CD1c-positive myeloid dendritic cell (primary cell): ENCODE results near the gene STK32B.

Source experiments
- DNase-seq: peaks from one replicate; pipeline ENCODE4 v3.0.0-alpha.2; 2016; ENCODE audit errors: extremely low spot score

STK32B gene

DNA sequence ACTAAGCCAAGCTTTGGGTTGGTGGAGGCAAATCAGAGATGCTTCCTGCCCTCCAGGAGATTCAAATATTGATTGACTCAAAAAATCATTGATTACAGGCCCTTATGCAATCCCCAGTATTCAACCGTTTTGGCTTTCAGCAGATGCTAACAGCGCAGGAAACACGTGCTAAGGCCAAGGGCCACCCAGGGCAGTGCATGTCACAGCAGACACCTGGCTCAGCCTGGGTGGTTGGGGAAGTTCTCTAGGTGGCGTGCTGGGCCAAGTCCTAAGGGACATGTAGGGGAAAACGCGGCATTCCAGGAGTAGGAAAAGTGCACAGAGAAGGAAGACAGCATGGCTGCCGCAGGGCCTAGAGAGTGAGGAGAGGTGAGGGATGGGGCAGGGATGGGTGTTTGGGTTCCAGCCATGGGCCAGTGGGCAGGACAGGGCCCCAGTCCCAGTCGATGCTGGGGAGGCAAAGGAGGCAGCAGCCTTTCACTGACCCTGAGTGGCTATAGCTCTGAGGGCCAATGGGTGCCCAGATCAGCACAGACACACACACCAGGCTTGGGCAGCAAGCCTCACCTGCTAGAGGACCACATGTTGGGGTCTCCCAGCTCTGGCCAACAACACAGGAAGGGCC is 418.0 kb downstream of the STK32B start:
- DNase-seq = no peak

DNA sequence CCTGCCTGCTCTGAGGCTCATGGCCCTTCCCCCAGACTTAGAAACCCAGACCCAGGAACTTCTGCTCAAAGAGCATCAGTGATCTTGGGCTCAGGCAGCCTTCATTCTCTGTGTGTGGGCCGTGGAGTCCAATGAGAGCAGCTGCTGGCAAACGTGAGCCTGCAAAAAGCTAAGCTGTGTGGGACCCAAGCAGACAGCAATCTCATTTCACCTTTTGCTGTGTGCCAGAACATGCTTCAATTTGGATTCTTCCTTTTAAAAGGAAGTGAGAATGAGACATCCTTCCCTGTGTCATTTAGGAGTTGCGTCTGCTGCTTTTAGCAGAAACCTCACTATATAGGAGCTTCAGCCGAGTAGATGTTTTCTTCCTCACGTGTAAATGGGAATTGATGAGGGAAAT is 418.6 kb downstream of the STK32B start:
- no peak for DNase-seq

DNA sequence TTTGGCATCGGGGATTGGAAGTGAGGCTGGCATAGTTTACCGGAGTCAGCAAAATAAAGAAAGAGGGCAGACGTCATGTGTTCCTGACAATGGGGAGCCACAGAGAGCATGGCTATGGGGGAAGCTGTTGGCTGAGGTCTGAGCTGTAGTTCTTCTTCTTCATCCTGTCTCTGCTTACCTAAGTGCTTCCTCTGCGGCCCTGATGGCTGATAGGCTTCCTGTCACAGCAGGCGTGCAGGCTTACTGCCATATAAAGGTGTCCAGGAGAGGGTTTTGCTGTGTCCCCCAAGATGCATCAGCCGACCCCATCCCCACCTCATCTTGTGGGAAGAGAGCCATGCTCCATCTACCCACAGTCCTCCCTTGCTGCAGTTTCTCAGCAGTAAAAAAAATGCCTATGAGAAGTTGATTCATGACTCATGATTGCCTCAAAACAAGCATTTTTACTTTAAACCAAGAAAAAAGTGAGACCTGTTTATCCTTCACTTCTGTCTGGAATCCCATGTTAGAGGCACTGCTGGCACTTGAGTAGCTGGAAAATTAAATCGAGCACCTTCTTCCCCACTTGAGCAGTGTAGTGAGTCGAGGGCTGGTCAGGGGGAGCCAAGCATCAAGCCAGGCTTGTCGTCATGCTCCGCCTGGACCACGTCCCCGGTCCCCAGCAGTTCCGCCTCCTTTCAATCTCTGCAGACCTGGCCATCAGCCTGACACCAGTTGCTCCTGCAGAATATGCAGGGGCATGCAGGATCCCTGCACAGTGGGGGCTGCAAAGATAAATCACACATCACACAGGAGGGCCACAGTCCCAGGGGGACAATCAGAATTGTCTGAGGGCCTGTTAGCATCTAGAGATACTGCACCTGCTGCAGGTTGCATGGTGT is 419.3 kb downstream of the STK32B start:
- DNase-seq = no peak

DNA sequence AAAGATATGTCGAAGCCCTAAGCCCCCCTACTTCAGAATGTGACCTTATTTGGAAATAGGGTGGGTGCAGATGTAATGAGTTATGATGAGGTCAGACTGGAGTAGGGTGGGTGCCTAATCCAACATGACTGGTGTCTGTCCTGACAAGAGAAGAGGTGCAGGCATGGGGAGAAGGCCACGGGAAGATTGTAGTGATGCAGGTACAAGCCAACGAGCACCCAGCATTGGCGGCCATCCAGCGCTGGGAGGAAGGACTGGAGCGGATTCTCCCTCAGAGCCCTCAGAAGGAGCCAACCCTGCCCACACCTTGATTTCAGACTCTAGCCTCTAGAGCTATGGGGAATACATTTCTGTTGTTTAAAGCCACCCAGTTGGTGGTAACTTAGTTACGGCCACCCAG is 419.9 kb downstream of the STK32B start:
- DNase-seq = no peak

DNA sequence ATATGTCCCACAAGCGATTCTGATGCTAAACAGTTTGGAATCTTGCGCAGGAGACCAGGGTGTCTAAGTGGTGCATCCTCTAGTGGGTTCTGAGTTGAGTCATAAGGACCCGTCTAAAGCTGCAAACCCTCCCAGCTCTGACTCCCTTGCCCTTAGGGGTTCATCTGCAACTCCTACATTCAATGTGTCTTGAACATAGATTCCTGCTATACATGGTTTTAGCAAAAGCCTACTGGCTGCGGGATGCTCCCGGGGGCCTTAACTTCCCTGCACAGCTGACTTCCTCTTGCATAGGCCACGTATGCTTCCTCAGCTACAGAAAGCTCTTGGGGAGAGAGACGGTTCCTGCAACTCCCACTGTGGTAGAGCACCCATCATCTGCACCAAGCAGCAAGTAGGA is 420.4 kb downstream of the STK32B start:
- DNase-seq = no peak

DNA sequence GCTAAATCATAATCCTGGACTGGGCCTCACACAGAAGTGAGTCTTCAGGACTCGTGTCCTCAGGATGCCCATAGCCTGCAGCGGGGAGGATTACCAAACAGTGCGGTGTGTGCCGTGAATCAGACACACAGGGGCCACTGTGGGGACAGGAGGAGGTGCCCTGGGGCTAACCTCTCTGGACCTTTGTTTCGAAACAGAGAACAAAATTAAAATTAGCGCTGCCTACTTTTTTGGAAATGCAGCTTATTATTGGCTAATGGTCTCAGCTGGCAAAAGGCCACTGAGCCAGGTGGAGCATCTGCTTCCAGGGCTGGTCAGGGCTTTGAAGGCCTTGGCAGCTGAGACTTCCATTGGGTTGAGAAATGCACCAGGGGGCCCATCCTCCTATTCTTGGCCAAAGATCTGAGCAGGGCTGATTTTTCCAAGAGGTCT is 420.9 kb downstream of the STK32B start:
- DNase-seq = no peak

DNA sequence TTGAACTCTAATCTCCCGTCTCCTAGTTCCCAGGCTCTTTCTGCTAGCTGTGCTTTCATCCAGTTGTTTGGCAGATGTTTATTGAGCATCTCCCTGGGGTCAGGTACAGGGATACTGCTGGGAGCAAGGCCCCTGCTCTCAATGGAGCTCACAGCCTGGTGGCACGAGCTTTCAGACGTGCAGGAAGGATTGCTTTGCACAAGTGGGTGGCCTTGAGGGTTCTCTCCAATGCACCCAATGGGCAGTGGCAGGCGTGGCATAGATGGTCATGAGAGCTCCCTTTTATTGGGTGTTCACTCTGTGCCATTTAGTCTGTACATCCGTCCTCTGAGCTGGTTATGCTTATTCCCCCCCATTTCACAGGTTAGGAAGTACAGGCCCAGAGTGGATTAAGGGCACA is 421.8 kb downstream of the STK32B start:
- DNase-seq = no peak

DNA sequence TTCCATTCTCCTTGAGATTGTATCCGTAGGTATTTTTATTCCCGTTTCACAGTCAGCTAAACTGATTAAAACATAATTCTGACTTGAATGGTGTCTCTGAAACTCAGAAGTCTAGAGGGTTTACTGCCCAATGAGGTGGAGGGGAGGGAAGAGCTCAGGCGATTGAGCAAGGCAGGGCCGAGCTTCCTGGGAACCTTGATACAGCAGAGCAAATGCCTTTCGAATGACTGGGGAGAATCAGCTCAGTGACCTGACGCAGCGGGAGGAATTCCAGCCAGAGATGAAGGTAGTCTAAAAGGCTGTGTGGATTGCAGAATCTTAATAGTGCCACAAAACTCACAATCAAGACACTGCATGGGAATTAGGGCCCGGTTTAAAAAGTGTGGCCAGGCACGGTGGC is 423.5 kb downstream of the STK32B start:
- DNase-seq = no peak

DNA sequence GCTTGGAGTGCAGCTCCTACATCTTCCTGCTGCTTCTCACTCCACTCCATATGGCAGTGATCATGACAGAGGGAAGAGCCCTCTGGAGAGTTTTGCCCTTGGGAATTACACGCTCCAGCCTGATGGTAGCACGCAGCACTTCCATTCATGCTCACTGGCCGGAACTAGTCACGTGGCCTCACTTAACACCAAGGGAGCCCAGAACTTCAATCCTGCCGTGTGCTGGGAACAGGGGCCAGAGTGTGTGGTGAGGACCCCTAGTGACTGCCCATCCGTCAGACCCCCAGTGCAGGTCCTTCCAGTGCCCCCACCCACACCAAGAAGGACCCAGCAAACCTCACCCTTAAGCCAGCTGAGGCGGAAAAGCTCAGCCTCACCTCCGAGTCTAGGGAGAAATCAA is 426.3 kb downstream of the STK32B start:
- DNase-seq = no peak

DNA sequence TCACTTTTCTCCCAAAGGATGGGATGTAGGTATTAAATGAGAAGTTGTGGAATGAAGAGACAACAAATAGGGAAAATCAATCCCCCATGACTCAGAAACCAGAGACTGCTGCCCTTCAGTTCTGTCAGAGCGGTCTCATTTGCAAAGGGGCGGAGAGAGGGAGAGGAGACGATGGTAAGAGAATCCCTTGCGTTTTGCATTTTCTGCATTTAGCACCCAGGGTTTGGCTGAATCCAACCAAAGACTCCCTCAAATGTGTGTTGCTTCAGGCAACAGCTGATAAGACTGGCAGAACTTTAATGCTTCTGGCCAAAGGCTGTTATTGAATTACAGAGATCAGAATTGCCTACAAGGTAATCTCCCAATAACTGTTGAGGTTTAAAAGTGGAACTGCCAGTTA is 426.9 kb downstream of the STK32B start:
- DNase-seq = no peak

DNA sequence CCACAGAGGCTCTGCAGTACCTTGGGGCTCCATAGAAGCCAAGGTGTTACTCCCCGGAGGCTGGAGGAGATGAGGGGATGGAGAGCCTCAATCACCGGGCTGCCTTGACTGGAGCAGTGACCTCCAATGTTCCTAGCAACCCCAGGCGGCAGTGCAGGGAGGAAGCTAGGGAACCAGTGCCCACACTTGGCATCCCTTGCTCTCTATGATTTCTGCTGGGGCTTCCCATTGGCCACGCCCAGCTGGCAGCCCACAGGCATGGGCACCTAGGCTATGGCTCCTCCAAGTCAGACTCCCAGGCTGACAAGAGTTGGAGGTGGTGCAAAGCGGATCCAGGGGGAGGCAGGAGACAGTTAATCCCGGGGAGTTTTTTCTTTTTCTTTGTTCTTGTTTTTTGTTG is 427.4 kb downstream of the STK32B start:
- no peak for DNase-seq

DNA sequence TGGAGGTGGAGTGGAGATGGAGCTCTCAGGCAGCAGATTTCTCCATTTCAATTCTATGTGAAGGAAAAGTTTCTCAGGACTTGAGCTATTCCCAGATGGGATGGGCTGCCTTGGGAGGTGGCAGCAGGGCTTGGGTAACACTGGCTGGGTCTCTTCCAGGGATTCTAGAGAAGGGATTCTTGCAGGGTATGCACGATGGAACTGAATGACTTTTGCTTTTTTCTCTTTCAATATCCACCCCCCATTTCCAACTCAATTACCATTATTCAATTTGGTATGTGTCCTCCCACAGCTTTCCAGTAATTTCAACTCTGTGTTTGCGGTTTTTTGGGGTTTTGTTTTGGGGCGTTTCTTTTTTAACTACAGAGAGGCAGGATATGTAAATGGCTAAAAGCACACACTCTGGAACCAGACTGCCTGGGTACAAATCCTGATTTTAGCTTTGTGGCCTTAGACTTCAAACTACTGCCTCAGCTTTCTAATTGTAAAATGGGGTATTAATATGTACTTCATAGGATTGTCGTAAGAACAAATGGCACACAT is 428.3 kb downstream of the STK32B start:
- no peak for DNase-seq

DNA sequence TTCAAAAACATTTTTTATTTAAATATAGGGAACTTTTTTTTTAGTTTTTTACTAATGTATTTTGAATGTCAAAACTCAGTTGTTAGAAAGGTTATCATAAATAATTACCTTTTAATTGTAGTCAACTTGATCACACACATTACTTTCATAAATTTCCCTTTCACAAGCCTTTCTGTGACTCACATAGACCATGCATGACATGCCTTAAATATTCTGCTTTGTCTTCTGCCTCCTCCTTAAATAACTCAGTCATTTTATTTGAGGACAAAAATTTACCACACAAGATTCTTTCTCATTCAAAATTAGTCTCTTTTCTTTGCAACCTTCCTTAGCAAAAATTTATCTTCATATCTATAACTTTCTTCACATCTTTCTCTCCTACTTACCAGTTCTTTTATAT is 437.1 kb downstream of the STK32B start:
- no peak for DNase-seq

DNA sequence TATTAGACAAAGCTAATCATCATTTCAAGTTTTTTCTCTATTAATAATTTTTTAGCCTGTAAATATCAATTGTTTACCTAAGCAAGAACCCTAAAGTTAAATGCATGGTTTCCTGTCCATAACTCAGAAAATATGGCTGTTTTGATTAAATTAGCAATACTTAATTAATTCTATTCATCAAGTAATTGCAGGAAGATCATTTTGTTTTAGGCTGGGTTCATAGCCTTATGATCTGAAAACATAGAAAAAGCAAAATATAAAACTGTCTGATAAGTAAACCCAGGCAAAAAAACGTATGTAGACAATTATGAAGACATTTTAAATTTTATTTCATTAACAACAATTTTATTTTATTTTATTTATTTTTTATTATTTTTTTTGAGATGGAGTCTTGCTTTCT is 438.0 kb downstream of the STK32B start:
- no peak for DNase-seq

DNA sequence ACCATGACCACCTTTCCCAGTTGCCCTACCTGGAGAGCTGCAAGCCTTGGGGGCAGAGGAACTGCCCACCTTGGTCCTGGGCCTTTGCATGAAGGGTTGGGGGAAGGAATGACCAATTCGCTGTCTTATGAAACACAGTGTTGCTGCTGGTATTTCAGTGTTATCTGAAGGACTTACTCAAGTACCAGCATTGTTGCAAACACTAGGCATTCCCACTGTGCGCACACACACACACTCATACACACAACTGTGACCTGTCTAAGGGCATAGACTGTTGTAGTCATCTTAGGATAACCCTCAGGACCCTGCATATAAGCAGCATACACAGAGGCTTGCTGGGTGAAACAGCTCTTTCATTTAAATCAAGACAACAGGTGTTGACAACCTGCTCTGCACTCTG is 446.2 kb downstream of the STK32B start:
- no peak for DNase-seq

DNA sequence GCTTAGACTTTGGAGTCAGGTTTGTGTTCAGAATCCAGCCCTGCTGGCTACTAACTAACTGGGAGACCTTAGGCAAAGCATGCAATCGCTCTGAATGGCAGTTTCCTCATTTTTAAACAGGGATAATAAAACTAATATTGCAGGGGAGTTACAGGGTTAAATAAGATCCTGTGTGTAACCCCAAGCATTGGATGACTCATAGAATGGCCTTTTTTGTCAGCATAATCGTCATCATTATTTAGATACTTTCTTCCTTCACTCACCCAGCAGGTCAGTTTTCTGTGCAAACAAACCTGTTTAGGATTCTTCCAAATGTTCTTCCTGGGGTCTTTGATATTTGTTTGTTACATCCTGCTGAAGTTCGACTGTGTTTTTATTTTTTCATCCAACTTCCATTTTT is 448.9 kb downstream of the STK32B start:
- DNase-seq = no peak

DNA sequence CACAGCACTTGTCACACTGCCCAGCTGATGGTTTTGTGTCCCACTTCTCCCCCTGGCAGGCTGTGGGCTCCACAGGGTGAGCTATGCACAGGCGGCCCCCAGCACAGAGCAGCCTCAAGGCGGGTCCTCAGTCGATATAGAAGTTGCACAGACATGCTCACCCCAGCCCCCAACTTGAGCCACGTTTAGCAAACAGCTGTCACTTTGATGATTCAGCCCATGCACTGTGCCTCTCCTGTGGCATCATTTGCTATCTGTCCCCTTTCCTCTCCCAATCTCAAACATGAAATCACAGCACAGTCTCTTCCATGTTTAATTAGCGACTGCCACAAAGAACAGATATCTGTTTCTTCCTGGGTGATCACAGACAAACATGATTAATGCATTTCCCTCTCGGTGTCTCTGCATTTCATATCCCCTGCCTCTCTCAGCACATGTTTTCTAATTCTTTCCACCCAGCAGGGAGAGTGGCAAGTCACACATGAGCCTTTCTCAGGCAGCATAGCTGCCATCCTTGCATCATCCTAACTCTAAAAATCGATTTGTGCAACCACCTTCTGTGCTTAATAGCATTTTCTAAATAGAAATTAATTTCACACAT is 452.2 kb downstream of the STK32B start:
- no peak for DNase-seq

DNA sequence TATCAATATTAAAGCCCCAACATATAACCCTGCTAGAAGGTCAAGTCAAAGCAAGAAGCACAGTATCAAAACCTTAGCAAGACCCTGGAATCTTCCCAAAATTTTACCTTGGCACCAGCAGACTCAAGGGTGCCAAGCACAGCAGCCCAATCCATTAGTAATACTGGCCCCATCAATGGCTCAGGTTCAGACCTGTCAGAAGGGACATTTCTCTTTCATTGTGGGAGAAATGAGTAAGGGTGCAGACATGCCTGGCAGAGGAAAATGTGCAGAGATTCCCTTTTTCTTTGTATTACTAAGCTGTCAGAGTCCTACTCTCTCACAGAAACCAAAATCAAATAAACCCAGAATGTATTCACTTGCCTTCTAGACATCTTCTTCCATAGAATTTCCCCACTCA is 453.2 kb downstream of the STK32B start:
- no peak for DNase-seq

DNA sequence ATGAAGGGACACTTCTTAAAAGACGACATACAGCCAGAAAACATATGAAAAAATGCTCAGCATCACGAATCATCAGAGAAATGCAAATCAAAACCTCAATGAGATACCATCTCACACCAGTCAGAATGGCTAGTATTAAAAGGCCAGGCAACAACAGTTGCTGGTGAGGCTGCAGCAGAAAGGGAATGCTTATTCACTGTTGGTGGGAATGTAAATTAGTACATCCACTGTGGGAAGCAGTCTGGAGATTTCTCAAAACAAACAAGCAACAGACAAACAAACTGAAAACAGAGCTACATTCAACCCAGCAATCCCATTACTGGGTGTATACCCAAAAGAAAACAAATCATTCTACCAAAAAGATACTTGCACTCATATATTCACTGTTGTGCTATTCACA is 459.2 kb downstream of the STK32B start:
- DNase-seq = no peak

DNA sequence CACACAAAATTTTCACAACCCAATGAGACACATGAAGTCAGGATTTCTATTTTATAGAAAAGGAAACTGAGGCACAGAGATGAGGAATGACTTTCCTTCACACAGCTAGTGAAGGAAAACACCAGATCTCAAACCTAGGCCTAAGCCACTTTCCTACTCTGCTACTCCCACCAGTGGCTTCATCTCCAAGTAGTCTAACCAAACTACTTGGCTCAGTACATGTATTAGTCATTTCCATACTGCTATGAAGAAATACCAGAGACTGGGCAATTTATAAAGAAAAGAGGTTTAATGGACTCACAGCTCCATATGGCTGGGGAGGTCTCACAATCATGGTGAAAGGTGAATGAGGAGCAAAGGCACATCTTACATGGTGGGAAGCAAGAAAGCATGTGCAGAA is 460.5 kb downstream of the STK32B start:
- no peak for DNase-seq

DNA sequence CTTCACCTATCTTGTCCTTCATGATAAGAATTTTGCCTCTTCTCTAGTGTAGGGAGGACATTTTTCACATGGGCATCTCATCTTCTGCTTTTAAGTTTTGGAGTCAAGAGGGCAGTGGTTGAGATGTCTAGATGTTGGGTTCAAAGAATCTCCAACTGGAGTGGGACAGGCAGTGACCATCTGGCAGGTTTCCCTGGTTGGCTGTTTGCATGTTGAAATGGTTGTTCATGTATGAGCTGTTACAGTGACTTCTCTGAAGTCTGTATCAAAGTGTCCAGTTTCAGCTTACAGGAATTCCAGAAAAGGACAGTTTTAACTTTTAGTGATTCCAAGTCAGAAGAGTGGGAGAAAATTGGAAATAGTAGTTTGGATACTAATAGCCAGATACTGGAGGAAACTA is 464.4 kb downstream of the STK32B start:
- DNase-seq = no peak

DNA sequence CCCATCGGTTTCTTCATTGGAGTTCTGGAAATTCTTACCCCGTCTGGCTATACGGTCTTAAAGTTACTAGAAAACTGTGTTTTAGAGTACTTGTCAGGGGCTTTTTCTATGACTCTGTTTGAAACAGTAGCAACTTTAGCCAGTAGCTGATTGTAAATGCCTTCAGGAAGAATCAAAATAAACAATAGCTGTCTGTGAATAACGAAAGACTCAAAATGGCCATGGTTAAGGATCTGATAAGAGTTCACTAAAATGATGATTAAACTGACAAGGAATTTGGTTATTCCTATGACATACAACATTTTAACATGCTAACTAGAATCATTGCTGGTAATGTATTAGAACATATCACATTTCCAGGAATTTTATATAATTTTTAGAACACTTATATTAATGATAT is 466.1 kb downstream of the STK32B start:
- DNase-seq = no peak
